Endothelial cell of umbilical vein (primary cell): ENCODE measurements around the gene MTR.

Experiments used
- EZH2 ChIP-seq: IDR thresholded peaks from 2 replicates; pipeline ENCODE4 v1.6.1; 2012; ENCODE audit warnings: borderline replicate concordance, low read depth, mild to moderate bottlenecking, moderate library complexity, low read length, inconsistent platforms; ENCODE audit not compliant: severe bottlenecking
- POLR2A ChIP-seq: IDR thresholded peaks from 2 replicates; pipeline ENCODE4 v1.6.1; 2012; ENCODE audit warnings: low read depth, mild to moderate bottlenecking, control low read depth, low read length
- POLR2AphosphoS5 ChIP-seq: IDR thresholded peaks from 2 replicates; pipeline ENCODE4 v1.6.1; 2012; ENCODE audit warnings: low read depth, mild to moderate bottlenecking, control low read depth, low read length, moderate library complexity; ENCODE audit not compliant: insufficient read depth
- TF ChIP-seq, protein P1 (sequence below), 2 donors: IDR thresholded peaks; 1 replicate in 1 of 2; 2 replicates in 1 of 2; pipeline ENCODE4 v1.5.1; 2011; ENCODE audit warnings: low read length in 2 of 2, mild to moderate bottlenecking in 2 of 2, moderate library complexity in 2 of 2, control low read depth in 1 of 2, inconsistent platforms in 1 of 2, low read depth in 1 of 2; ENCODE audit not compliant: insufficient read depth in 1 of 2; ENCODE audit errors: extremely low read depth in 1 of 2
- TF ChIP-seq, protein P2 (sequence below): IDR thresholded peaks from 2 replicates; pipeline ENCODE4 v1.6.1; 2011; ENCODE audit not compliant: insufficient read depth, insufficient read length

DNA sequence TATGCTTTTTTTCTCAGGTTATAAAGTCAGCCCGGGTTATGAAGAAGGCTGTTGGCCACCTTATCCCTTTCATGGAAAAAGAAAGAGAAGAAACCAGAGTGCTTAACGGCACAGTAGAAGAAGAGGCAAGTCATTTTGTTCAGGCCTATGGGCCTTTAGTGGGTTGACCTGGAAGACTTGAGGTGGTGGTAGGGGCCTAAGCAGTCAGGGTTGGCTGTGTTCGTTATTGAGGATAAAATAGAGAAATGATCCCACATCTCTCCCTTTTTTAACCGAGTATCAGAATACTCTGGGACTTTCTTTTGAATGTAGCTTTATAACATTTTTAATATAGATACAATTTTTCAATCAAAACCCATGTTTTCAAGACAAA, 67.1 kb downstream of the MTR start:
- TF ChIP-seq POLR2A = no peak
- TF ChIP-seq POLR2AphosphoS5 = no peak
- TF ChIP-seq, protein P1, sequence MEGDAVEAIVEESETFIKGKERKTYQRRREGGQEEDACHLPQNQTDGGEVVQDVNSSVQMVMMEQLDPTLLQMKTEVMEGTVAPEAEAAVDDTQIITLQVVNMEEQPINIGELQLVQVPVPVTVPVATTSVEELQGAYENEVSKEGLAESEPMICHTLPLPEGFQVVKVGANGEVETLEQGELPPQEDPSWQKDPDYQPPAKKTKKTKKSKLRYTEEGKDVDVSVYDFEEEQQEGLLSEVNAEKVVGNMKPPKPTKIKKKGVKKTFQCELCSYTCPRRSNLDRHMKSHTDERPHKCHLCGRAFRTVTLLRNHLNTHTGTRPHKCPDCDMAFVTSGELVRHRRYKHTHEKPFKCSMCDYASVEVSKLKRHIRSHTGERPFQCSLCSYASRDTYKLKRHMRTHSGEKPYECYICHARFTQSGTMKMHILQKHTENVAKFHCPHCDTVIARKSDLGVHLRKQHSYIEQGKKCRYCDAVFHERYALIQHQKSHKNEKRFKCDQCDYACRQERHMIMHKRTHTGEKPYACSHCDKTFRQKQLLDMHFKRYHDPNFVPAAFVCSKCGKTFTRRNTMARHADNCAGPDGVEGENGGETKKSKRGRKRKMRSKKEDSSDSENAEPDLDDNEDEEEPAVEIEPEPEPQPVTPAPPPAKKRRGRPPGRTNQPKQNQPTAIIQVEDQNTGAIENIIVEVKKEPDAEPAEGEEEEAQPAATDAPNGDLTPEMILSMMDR (IDR thresholded peaks at IDR 0.05; ENCODE audit: extremely low read depth in 1 of 2, insufficient read depth in 1 of 2, low read depth in 1 of 2, low read length in 2 of 2) = no peak
- TF ChIP-seq, protein P2, sequence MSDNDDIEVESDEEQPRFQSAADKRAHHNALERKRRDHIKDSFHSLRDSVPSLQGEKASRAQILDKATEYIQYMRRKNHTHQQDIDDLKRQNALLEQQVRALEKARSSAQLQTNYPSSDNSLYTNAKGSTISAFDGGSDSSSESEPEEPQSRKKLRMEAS = no peak
- no peak for TF ChIP-seq EZH2
